Lung (tissue), 12 donors: ENCODE measurements around the gene KIRREL2. TPM values are rescaled to one million over a fixed set of nuclear protein-coding genes. Genes with fewer than 3 reads are reported as not detected.
A peak's percentile ranks its signal among the peaks of the same experiment; 100 is the strongest.

Experiments
- ATAC-seq: fragments of 200-7000 bp; cut with Tn5 transposase; one replicate; pipeline ENCODE4 v1.9.1; 2020; ENCODE audit warnings: moderate number of reproducible peaks; ENCODE audit not compliant: insufficient read depth, low FRiP score
- DNase-seq, 3 donors: peaks; one replicate each; pipeline ENCODE4 v3.0.0-alpha.2; 2013 to 2017
- H3K27ac ChIP-seq, 2 donors: one replicate each; pipeline ENCODE4 v1.5.1; 2013; ENCODE audit warnings: mild to moderate bottlenecking in 2 of 2, moderate library complexity in 2 of 2, control low read depth in 1 of 2, inconsistent platforms in 1 of 2, low read depth in 1 of 2, low read length in 1 of 2
- H3K27me3 ChIP-seq, 3 donors: one replicate each; pipeline ENCODE4 v1.5.1; 2013; ENCODE audit warnings: low read length in 2 of 3; ENCODE audit not compliant: control insufficient read depth in 3 of 3, insufficient read depth in 3 of 3
- H3K36me3 ChIP-seq, 4 donors: one replicate each; pipeline ENCODE4 v1.5.1; 2013; ENCODE audit warnings: low read length in 4 of 4, mild to moderate bottlenecking in 1 of 4, moderate library complexity in 1 of 4; ENCODE audit not compliant: control insufficient read depth in 4 of 4, insufficient read depth in 4 of 4
- H3K4me1 ChIP-seq, 5 donors: one replicate each; pipeline ENCODE4 v1.5.1; 2013; ENCODE audit warnings: low read length in 5 of 5, mild to moderate bottlenecking in 2 of 5, moderate library complexity in 1 of 5; ENCODE audit not compliant: control insufficient read depth in 5 of 5, insufficient read depth in 5 of 5
- H3K4me3 ChIP-seq: one replicate; pipeline ENCODE4 v1.5.1; 2013; ENCODE audit warnings: mild to moderate bottlenecking, control low read depth, moderate library complexity
- H3K9ac ChIP-seq, 2 donors: one replicate each; pipeline ENCODE4 v1.5.1; 2013; ENCODE audit warnings: low read length in 2 of 2, control low read depth in 1 of 2; ENCODE audit not compliant: insufficient read depth in 1 of 2
- H3K9me3 ChIP-seq, 4 donors: one replicate each; pipeline ENCODE4 v1.5.1; 2013; ENCODE audit warnings: low read length in 3 of 4, mild to moderate bottlenecking in 1 of 4, moderate library complexity in 1 of 4; ENCODE audit not compliant: control insufficient read depth in 4 of 4, insufficient read depth in 3 of 4
- CTCF ChIP-seq: IDR thresholded peaks from 2 replicates; pipeline ENCODE4 v1.5.1; 2012; ENCODE audit warnings: mild to moderate bottlenecking; ENCODE audit errors: control extremely low read depth, extremely low read depth
- WGBS, 2 donors: extraction: QIAGEN DNeasy Blood & Tissue Kit; methylation state at CpG; one replicate each; pipeline ENCODE4 v1.1.7; 2013; 5-methylcytosine and 5-hydroxymethylcytosine counted together
- polyA plus RNA-seq, 2 donors: library from polyadenylated mRNA; stranded (reverse); fragments of 200-250 nt; gene quantifications; one replicate each; pipeline ENCODE4 v1.2.1, GENCODE V29; 2013
- total RNA-seq, 2 donors: library from RNA; depleted of rRNA in 1 of 2; stranded (reverse); fragments of >200 nt in 1 of 2; gene quantifications; one replicate each; pipeline ENCODE4 v1.2.1, GENCODE V29; 2014 to 2021
- donor health status: control.
- donor health status: control.
- donor health status: Bipolar disorder and iron deficiency.
- donor health status: healthy.
- donor health status: DM: yes; HTN: yes; CAD: no.

The KIRREL2 gene
- total and polyA plus RNA-seq, 4 donors: 0.04 to 1.2 (median 0.10) TPM; not detected in 1

GRCh38 chr19:35901854-35902661 is 45.3 kb downstream of the KIRREL2 start, which contains the start of gene HCST:
Gene HCST (plus strand): TSS chr19:35902529. CDS start chr19:35902594, 65 bp downstream.
- no peak for TF ChIP-seq CTCF
- peaks cover 0 to 23% (median 0%) of the 10 kb centered on the region in 5 donors for H3K4me1 ChIP-seq
- H3K9me3 ChIP-seq: no peaks in the 10 kb centered on the region
- H3K4me3 ChIP-seq: no peak within 1 kb of the TSS
- no peaks in the 10 kb centered on the region for H3K27me3 ChIP-seq
- ATAC-seq: no peak
- H3K36me3 ChIP-seq: peaks cover 0 to 4% (median 0%) of the 10 kb centered on the region in 4 donors
- DNase-seq: no peak
- peak within 1 kb of the TSS in 1 of 2 donors; percentile 3 for H3K9ac ChIP-seq
- peak within 1 kb of the TSS in 1 of 2 donors; percentile 85 for H3K27ac ChIP-seq
- WGBS, 2 donors: 13 to 38% methylated on average over 6 of the region's 6 CpGs

GRCh38 chr19:35902870-35903475 is 46.3 kb downstream of the KIRREL2 start:
- 48 to 62% methylated on average over 10 of the region's 10 CpGs for WGBS, 2 donors
- H3K27ac ChIP-seq: peak overlapping the region in 1 of 2 donors; percentile 85
- ATAC-seq (no peak), DNase-seq (no peak)
- no peak for TF ChIP-seq CTCF
- no peaks in the 10 kb centered on the region for H3K9me3 ChIP-seq
- H3K9ac ChIP-seq: peak overlapping the region in 1 of 2 donors; percentile 3
- no peaks in the 10 kb centered on the region for H3K36me3 ChIP-seq
- no peaks in the 10 kb centered on the region for H3K27me3 ChIP-seq
- no peak overlapping the region for H3K4me3 ChIP-seq
- H3K4me1 ChIP-seq: peaks cover 0 to 29% (median 0%) of the 10 kb centered on the region in 5 donors

DNA sequence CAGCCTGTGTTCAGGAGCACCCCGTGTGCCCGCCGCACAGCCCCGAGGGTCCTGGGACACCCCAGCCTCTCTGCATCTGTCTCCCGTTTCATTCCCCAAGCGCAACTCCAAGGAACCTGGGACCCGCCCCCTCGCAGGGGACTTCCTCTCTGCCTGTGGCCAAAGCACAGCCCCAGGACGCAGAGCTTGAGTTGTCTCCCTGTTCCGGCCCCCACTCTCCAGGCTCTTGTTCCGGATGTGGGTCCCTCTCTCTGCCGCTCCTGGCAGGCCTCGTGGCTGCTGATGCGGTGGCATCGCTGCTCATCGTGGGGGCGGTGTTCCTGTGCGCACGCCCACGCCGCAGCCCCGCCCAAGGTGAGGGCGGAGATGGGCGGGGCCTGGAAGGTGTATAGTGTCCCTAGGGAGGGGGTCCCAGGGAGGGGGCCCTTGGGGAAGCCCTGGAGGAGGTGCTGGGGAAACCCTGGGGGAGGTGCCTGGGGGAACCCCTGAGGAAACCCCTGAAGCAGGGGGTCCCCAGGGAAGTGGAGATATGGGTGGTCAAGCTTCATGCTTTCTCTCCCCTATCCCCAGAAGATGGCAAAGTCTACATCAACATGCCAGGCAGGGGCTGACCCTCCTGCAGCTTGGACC is 47.0 kb downstream of the KIRREL2 start:
- DNase-seq (peak; percentile 73 to 85 (median 80)), ATAC-seq (no peak)
- Histone ChIP-seq H3K27ac (peak overlapping the region in 1 of 2 donors; percentile 85), H3K4me3 (no peak overlapping the region), H3K4me1 (peaks cover 0 to 26% (median 0%) of the 10 kb centered on the region in 5 donors), H3K36me3 (no peaks in the 10 kb centered on the region), H3K27me3 (no peaks in the 10 kb centered on the region), H3K9me3 (no peaks in the 10 kb centered on the region), H3K9ac (no peak overlapping the region)
- WGBS, 2 donors: 1 to 3% methylated on average over 24 of the region's 24 CpGs
- TF ChIP-seq CTCF: no peak
